GM12873 (cell line): ENCODE measurements around the gene RBMS1.

Experiments
- CTCF ChIP-seq: IDR thresholded peaks from 2 replicates; pipeline ENCODE4 v1.5.1; 2012; ENCODE audit warnings: low read depth, mild to moderate bottlenecking, moderate library complexity, low read length, control low read depth; ENCODE audit not compliant: insufficient read depth; ENCODE audit errors: missing control alignments

The RBMS1 gene

DNA sequence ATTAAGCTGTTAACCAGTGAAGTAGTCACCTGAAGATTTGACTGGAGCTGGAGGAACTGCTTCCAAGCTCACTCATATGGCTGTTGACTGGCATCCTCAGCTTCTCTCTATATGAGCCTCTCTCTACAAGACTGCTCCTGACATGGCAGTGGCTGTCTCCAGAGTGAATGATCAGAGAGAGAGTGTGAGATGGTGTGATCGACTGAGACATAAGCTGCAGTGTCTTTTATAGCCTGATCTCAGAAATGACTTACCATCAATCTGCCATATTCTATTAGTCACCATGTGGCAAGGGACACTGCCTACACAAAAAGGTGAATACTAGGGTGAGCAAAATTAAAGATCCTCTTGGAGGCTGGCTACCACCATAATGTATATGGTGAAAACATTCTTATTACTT is 7.8 kb upstream of the RBMS1 start:
- TF ChIP-seq CTCF, result no peak

GRCh38 chr2:160499865-160500264 is 6.3 kb upstream of the RBMS1 start:
- no peak for TF ChIP-seq CTCF

GRCh38 chr2:160498137-160498536 is 4.5 kb upstream of the RBMS1 start:
- TF ChIP-seq CTCF, result no peak

GRCh38 chr2:160494201-160494644 is 616 bp upstream of the RBMS1 start:
- TF ChIP-seq CTCF, result no peak

DNA sequence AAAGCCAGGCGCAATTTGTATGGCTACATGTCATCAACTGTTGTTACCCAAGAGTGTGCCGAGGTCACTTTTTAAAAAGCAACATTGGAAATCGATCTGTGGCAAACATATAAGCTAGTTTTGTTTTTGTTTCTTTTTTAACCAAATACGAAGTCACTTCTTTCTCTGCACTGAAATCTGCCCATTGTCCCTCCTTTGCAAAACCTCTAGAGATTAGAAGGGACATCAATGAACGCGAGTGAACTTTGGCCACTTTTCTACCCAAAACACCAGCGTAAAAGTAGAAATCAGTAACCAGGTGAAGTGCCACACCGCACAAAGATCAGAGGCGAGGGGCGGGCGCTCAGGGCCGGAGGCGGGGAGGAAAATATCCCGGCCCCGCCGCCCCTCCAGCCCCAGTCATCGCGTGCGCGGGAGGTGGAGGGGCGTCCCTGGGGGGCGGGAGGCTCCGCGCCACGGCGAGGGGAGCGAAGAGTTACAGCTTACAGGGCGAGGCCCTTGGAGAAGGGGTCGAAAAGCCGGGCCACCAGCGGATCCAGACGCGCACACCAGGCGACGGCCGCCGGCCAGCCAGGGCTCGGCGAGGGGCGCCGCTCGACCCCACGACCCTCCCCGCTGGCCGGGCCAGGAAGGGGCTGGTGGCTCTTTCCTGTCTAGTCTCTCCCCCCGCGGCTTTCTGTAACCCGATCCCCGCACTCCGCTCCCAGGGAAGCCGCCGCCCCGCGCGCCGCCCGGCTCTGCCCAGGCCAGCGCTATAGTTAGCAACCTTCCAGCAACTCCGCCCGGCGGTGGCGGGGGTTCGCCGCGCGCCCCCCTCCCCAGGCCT is 993 bp downstream of the RBMS1 start:
- no peak for TF ChIP-seq CTCF

DNA sequence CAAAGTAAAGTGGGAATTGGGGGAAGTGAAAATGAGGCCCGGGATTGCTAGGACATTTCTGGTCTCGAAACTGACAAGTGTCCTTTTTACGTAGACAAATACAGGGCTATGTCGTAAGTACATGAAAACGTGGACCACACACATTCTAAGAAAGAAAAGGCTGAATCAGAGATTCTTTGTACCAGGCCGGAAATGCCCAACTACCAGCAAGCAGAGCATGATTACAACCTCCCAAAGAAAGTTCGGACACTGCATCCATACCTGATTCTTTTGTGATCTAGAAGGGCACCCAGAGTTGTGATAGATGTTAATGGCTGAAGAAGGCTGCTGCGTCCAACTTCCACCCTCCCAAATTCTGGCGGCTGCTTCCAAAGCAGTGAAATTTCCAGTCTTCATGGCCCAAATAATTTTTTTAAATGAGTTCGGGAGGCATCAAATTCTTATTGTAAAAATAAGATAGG is 1.7 kb downstream of the RBMS1 start:
- no peak for TF ChIP-seq CTCF

GRCh38 chr2:160490733-160491685 is 2.6 kb downstream of the RBMS1 start:
- TF ChIP-seq CTCF, result no peak
